Adrenal gland (tissue), 12 donors: ENCODE measurements around the gene TIGD3. TPM values are rescaled to one million over a fixed set of nuclear protein-coding genes. Genes with fewer than 3 reads are reported as not detected.

ENCODE experiments used
- DNase-seq, 7 donors: peaks; one replicate each; pipeline ENCODE4 v3.0.0-alpha.2; 2019 to 2020
- H3K27ac ChIP-seq, 5 donors: fragments of 200-600 bp; sonication (generic) in 4 of 5; 1 replicate in 3 of 5; 2 replicates in 2 of 5; pipeline versions ENCODE4 v1.5.1 to v1.8.0; 2016 to 2020; ENCODE audit warnings: mild to moderate bottlenecking in 1 of 5
- H3K27me3 ChIP-seq: fragments of 200-600 bp; 2 replicates; pipeline ENCODE4 v1.8.0; 2021
- H3K36me3 ChIP-seq, 2 donors: fragments of 200-600 bp; replicated peaks in 1 of 2; 1 replicate in 1 of 2; 2 replicates in 1 of 2; pipeline versions ENCODE4 v1.5.1 to v1.8.0; 2018 to 2022
- H3K4me1 ChIP-seq, 2 donors: fragments of 200-600 bp; replicated peaks in 1 of 2; 1 replicate in 1 of 2; 2 replicates in 1 of 2; pipeline versions ENCODE4 v1.5.1 to v1.8.0; 2018 to 2021
- H3K4me3 ChIP-seq, 4 donors: fragments of 200-600 bp; sonication (generic) in 3 of 4; one replicate each; pipeline ENCODE4 v1.5.1; 2016 to 2018
- H3K9me3 ChIP-seq, 3 donors: fragments of 200-600 bp; sonication (generic) in 1 of 3; replicated peaks in 1 of 3; 1 replicate in 2 of 3; 2 replicates in 1 of 3; pipeline versions ENCODE4 v1.5.1 to v1.8.0; 2016 to 2021
- POLR2A ChIP-seq, 2 donors: fragments of 450-650 bp; IDR thresholded peaks; one replicate each; pipeline ENCODE4 v1.6.1; 2017; ENCODE audit warnings: antibody characterized with exemption in 2 of 2, mild to moderate bottlenecking in 2 of 2, moderate library complexity in 1 of 2
- whole genome bisulfite sequencing, 4 donors: extraction: QIAGEN DNeasy Blood & Tissue Kit in 2 of 4; methylation state at CpG; one replicate each; pipeline versions ENCODE4 v1.1.5 to v1.1.7; 2013 to 2017; 5-methylcytosine and 5-hydroxymethylcytosine counted together
- intact Hi-C, 2 donors: fragments of 100-400 bp; cut with DNase I; formaldehyde crosslinking; loops; one replicate each; pipeline versions ENCODE4 v1.14.1 to v1.15.0; 2022 to 2023
- polyA plus RNA-seq, 3 donors: library from polyadenylated mRNA; stranded (reverse); fragments of 200-250 nt in 2 of 3; fragments of 350-450 nt in 1 of 3; fragmentation: Illumina TruSeq in 1 of 3; extraction: RNeasy Lipid Tissue Mini Kit (QIAGEN cat#74804) in 1 of 3; gene quantifications; one replicate each; pipeline ENCODE4 v1.2.3, GENCODE V29; 2013 to 2014
- total RNA-seq, 9 donors: library from RNA; depleted of rRNA in 4 of 9; stranded (reverse); fragments of >200 nt in 4 of 9; fragments of 120-200 nt in 1 of 9; fragmentation: NEBNext Ultra II Directional in 1 of 9; extraction: Animal tissue kit (Norgen Biotek cat#: 25700) in 1 of 9; gene quantifications; one replicate each; pipeline versions ENCODE4 v1.1.0 to v1.2.4, GENCODE V29; 2013 to 2023
- TF ChIP-seq, protein P1 (sequence below), 6 experiments: fragments of 450-650 bp in 4 of 6; fragments of 200-600 bp in 2 of 6; sonication (generic) in 1 of 6; IDR thresholded peaks; 1 replicate in 5 of 6; 2 replicates in 1 of 6; pipeline versions ENCODE4 v1.5.1 to v1.8.0; 2016 to 2021; ENCODE audit warnings: antibody characterized with exemption in 6 of 6, mild to moderate bottlenecking in 2 of 6, moderate library complexity in 1 of 6
- donor health status: healthy with polysubstance abuse.
- donor health status: Bipolar disorder and iron deficiency.
- donor health status: DM: yes; HTN: yes; CAD: no.
- donor health status: DM: no; HTN: no; CAD: no.
- donor health status: DM: no; HTN: no; CAD: no.
- donor health status: DM: yes; HTN: yes; CAD: no.

Gene TIGD3
- total and polyA plus RNA-seq, 12 donors, result 0.11 to 0.96 (median 0.33) TPM; not detected in 1

DNA sequence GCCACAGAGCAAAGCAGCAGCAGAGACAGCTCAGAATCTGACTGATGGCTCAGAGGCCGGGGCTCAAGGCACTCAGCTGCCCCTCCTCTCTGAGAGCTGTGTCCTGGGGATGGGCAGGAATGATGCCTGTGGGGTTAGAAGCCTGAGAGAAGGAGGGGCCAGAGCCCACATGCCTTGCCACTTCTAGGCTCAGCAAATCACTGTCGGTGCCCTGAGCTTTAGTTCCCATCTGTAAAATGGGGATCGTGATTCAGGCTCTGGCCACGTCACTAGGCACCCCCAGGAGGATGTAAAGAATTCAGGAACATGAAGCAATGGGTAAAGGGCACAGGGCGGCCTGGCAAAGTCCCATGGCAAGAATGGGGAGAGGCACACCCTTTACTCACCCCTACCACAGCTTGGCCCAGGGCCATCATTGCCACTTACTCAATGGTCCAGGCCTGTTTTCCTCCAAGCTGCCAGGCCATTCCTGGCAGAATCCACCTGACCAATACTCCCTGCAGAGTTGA, 43.3 kb upstream of the TIGD3 start:
- 71 to 74% (median 73%) methylated on average over 3 to 5 of the region's 5 CpGs for WGBS, 4 donors
- no peaks in the 10 kb centered on the region for H3K9me3 ChIP-seq
- intact Hi-C loops, result no loop called here
- no peak overlapping the region for H3K4me3 ChIP-seq
- H3K27me3 ChIP-seq, result no peaks in the 10 kb centered on the region
- H3K36me3 ChIP-seq, result no peaks in the 10 kb centered on the region
- peak overlapping the region in 1 of 5 donors; percentile 25 for H3K27ac ChIP-seq
- DNase-seq, result peak in 1 of 7 donors; percentile 41
- TF ChIP-seq, protein P1, sequence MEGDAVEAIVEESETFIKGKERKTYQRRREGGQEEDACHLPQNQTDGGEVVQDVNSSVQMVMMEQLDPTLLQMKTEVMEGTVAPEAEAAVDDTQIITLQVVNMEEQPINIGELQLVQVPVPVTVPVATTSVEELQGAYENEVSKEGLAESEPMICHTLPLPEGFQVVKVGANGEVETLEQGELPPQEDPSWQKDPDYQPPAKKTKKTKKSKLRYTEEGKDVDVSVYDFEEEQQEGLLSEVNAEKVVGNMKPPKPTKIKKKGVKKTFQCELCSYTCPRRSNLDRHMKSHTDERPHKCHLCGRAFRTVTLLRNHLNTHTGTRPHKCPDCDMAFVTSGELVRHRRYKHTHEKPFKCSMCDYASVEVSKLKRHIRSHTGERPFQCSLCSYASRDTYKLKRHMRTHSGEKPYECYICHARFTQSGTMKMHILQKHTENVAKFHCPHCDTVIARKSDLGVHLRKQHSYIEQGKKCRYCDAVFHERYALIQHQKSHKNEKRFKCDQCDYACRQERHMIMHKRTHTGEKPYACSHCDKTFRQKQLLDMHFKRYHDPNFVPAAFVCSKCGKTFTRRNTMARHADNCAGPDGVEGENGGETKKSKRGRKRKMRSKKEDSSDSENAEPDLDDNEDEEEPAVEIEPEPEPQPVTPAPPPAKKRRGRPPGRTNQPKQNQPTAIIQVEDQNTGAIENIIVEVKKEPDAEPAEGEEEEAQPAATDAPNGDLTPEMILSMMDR (IDR thresholded peaks at IDR 0.05), result no peak
- TF ChIP-seq POLR2A (IDR thresholded peaks at IDR 0.05), result no peak
- peaks cover 13 to 42% of the 10 kb centered on the region in 2 donors for H3K4me1 ChIP-seq

DNA sequence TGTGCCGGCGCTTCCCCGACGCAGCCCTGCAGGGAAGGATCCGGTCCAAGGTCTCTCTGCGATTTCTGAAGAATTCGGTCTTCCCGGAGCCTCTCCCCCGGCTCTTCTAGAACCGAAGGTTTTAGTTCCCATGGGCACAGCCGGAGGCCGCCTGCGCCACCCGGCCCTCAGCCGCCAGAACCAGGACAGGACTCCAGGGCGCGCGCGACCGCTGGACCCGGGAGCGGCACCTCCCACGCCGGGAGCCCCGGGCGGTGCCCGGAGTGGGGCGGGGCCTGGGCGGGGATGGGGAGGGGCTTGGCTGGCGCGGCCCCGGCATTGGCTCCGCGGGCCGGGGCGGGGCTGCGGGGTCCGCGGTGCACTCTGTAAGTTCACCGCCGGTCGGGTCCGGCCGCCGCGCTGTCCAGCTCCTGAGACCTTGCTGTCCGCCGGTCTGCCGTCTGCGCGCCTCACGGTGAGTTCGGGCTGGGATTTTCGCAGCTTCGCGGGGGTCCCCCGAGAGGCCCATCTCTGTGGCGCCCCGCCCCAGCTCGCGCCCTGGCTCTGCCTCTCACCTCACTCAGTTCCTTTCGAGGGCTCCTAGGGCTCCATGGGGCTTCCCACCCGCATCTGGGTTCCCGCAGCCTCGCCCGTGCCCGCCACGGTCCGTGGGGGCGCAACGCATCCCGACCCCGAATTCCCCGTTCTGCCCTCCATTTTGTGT, 39.9 kb upstream of the TIGD3 start, which contains the start of gene CDC42EP2:
CDC42EP2 (plus strand) TSS at position 366 of the 703 bp plus-strand sequence. CDS start 6,033 bp downstream, outside the sequence.
- Histone ChIP-seq H3K4me3 (peak within 1 kb of the TSS in 3 of 4 donors; percentile 57 to 78 (median 77)), H3K9me3 (no peaks in the 10 kb centered on the region), H3K36me3 (no peaks in the 10 kb centered on the region), H3K27me3 (no peaks in the 10 kb centered on the region), H3K4me1 (peaks cover 13 to 26% of the 10 kb centered on the region in 2 donors), H3K27ac (peak within 1 kb of the TSS in 4 of 5 donors; percentile 29 to 93 (median 75))
- TF ChIP-seq POLR2A (IDR thresholded peaks at IDR 0.05), result peak in 1 of 2 donors; percentile 56
- TF ChIP-seq, protein P1 (IDR thresholded peaks at IDR 0.05), result peak in 1 of 6 experiments; percentile 19
- peak; percentile 84 to 92 (median 87) for DNase-seq
- intact Hi-C loops, result loop anchor here (2.0 kb wide), 2 partner anchors 36 to 38 kb away; no protein-coding TSS in a partner anchor
- WGBS, 4 donors, result 0 to 1% (median 1%) methylated on average over 3 to 74 of the region's 74 CpGs

DNA sequence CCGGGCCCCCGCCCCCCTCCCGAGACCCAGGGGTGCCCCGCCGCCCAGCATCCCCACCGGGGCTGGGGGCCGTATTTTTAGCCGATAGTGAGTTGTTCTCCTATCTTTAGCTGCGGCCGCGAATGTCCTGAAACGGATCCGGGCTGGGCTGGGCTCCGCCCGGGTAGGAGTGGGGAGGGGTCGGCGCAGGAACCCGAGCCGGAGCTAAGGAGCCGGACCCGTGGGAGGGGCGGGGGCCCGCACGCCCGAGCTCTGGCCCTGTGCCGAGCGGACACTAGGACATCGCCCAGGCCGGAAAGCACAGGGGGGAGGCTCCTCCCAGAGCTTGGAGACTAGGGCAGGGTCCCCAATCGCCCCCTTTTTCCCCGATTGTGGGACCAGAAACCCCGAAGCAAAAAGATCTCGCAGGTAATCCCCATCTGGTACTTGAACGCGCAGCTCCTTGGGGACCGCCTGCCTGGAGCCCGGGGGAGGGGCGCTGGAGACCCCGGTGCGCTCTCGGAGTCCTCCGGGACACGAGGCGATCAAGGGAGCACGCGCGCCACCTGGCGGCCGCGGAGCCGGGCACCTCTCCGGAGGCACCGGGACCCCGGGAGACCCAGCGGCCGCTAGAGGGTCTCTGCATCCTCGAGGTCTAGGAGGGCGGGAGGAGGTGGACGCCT, 39.2 kb upstream of the TIGD3 start:
- no peaks in the 10 kb centered on the region for H3K27me3 ChIP-seq
- peak overlapping the region in 3 of 4 donors; percentile 57 to 78 (median 77) for H3K4me3 ChIP-seq
- H3K9me3 ChIP-seq, result no peaks in the 10 kb centered on the region
- H3K27ac ChIP-seq, result peak overlapping the region in 4 of 5 donors; percentile 27 to 93 (median 75)
- no peaks in the 10 kb centered on the region for H3K36me3 ChIP-seq
- TF ChIP-seq, protein P1 (IDR thresholded peaks at IDR 0.05), result peak; percentile 82 to 94 (median 93)
- no peak for TF ChIP-seq POLR2A (IDR thresholded peaks at IDR 0.05)
- 0 to 2% (median 0%) methylated on average over 10 to 59 of the region's 59 CpGs for WGBS, 4 donors
- intact Hi-C loops, result loop anchor here (2.0 kb wide), 2 partner anchors 37 to 39 kb away; no protein-coding TSS in a partner anchor
- peak; percentile 56 to 81 (median 77) for DNase-seq
- H3K4me1 ChIP-seq, result peaks cover 13 to 20% of the 10 kb centered on the region in 2 donors

DNA sequence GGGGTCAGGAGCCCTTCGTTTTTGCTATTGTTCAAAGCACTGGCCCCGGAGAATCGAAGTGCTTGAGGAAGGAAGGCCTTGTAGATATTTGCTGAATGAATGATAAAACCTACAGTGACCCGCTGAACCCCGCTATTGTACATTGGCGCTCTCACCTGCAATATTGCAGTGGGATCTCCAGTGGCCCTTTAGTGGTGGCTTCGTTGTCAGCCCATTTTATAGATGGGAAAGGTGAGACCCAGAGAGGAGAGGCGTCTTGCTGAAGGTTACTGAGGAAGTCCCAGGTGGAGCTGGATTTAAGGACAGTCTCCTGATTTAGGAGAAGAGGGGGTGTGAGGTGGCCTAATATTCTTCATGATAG, 38.7 kb upstream of the TIGD3 start:
- TF ChIP-seq POLR2A (IDR thresholded peaks at IDR 0.05), result no peak
- TF ChIP-seq, protein P1 (IDR thresholded peaks at IDR 0.05), result peak in 1 of 6 experiments; percentile 37
- H3K27ac ChIP-seq, result peak overlapping the region in 4 of 5 donors; percentile 12 to 93 (median 52)
- H3K27me3 ChIP-seq, result no peaks in the 10 kb centered on the region
- H3K9me3 ChIP-seq, result no peaks in the 10 kb centered on the region
- H3K4me3 ChIP-seq, result peak overlapping the region in 1 of 4 donors; percentile 78
- DNase-seq, result no peak
- WGBS, 4 donors, result 21 to 31% (median 28%) methylated on average over 5 to 8 of the region's 8 CpGs
- peaks cover 13 to 17% of the 10 kb centered on the region in 2 donors for H3K4me1 ChIP-seq
- H3K36me3 ChIP-seq, result peaks cover 0 to 2% of the 10 kb centered on the region in 2 donors
- intact Hi-C loops, result loop anchor here (2.0 kb wide), 2 partner anchors 37 to 39 kb away; no protein-coding TSS in a partner anchor
